Osteocyte (in vitro differentiated cells): ENCODE data around the gene SERINC5. TPM values are rescaled to one million over a fixed set of nuclear protein-coding genes. Genes with fewer than 3 reads are reported as not detected.
"Not testable (repeated sequence)": the region's sequence is repeated elsewhere in the genome, so short reads cannot be mapped to it uniquely, and the experiment has no call there.

Experiments
- DNase-seq: peaks from one replicate; pipeline ENCODE4 v3.0.0; 2021; ENCODE audit warnings: mixed read lengths; ENCODE audit not compliant: unreplicated experiment; ENCODE audit errors: extremely low spot score
- H3K27ac Mint-ChIP-seq: one replicate; pipeline ENCODE4 v1.8.0; 2021; ENCODE audit warnings: mild to moderate bottlenecking, mixed read lengths; ENCODE audit not compliant: unreplicated experiment
- H3K27me3 Mint-ChIP-seq: one replicate; pipeline ENCODE4 v1.8.0; 2021; ENCODE audit warnings: mixed read lengths; ENCODE audit not compliant: unreplicated experiment
- H3K36me3 Mint-ChIP-seq: one replicate; pipeline ENCODE4 v1.8.0; 2021; ENCODE audit warnings: mixed read lengths; ENCODE audit not compliant: unreplicated experiment
- H3K4me1 Mint-ChIP-seq: one replicate; pipeline ENCODE4 v1.8.0; 2021; ENCODE audit warnings: mixed read lengths; ENCODE audit not compliant: unreplicated experiment
- H3K4me3 Mint-ChIP-seq: one replicate; pipeline ENCODE4 v1.8.0; 2021; ENCODE audit warnings: mild to moderate bottlenecking, moderate library complexity, mixed read lengths; ENCODE audit not compliant: unreplicated experiment
- H3K9me3 Mint-ChIP-seq: one replicate; pipeline ENCODE4 v1.8.0; 2021; ENCODE audit warnings: mixed read lengths; ENCODE audit not compliant: unreplicated experiment
- CTCF ChIP-seq: fragments of 200-600 bp; sonication (generic); IDR thresholded peaks from 2 replicates; pipeline ENCODE4 v1.5.0; 2021; ENCODE audit warnings: antibody characterized with exemption, mild to moderate bottlenecking, moderate library complexity
- total RNA-seq: library from RNA; stranded (reverse); gene quantifications from 2 replicates; pipeline ENCODE4 v1.2.1, GENCODE V29; 2021

Gene SERINC5
- total RNA-seq, 1 donor from 2014 or later = 43.2 TPM

GRCh38 chr5:80207832-80208231, 48.0 kb downstream of the SERINC5 start:
- no peak for DNase-seq
- Mint-ChIP-seq H3K36me3 (peaks cover 3% of the 10 kb centered on the region), H3K4me3 (no peak overlapping the region), H3K4me1 (peaks cover 2% of the 10 kb centered on the region), H3K9me3 (no peaks in the 10 kb centered on the region), H3K27me3 (no peaks in the 10 kb centered on the region), H3K27ac (no peak overlapping the region)
- no peak for TF ChIP-seq CTCF

GRCh38 chr5:80206282-80206681, 49.6 kb downstream of the SERINC5 start:
- TF ChIP-seq CTCF = no peak
- Mint-ChIP-seq H3K27ac (no peak overlapping the region), H3K4me3 (no peak overlapping the region), H3K4me1 (peaks cover 2% of the 10 kb centered on the region), H3K36me3 (peaks cover 15% of the 10 kb centered on the region), H3K9me3 (no peaks in the 10 kb centered on the region), H3K27me3 (no peaks in the 10 kb centered on the region)
- DNase-seq = no peak

- Mint-ChIP-seq H3K36me3 (peaks cover 19% of the 10 kb centered on the region), H3K4me3 (no peak overlapping the region), H3K9me3 (no peaks in the 10 kb centered on the region), H3K27ac (no peak overlapping the region), H3K4me1 (peaks cover 2% of the 10 kb centered on the region), H3K27me3 (no peaks in the 10 kb centered on the region)
- TF ChIP-seq CTCF = no peak
- no peak for DNase-seq
Observed at GRCh38 chr5:80205846-80206245, 50.0 kb downstream of the SERINC5 start.

- peaks cover 18% of the 10 kb centered on the region for H3K36me3 Mint-ChIP-seq
- TF ChIP-seq CTCF = no peak
- H3K27ac Mint-ChIP-seq = no peak overlapping the region
- H3K27me3 Mint-ChIP-seq = no peaks in the 10 kb centered on the region
- no peaks in the 10 kb centered on the region for H3K9me3 Mint-ChIP-seq
- H3K4me3 Mint-ChIP-seq = no peak overlapping the region
- DNase-seq = no peak
- H3K4me1 Mint-ChIP-seq = no peaks in the 10 kb centered on the region
Observed at GRCh38 chr5:80204808-80205614, 50.8 kb downstream of the SERINC5 start.

GRCh38 chr5:80201763-80202162, 54.1 kb downstream of the SERINC5 start:
- peaks cover 21% of the 10 kb centered on the region for H3K36me3 Mint-ChIP-seq
- DNase-seq, H3K4me3 Mint-ChIP-seq, H3K27me3 Mint-ChIP-seq, H3K4me1 Mint-ChIP-seq, H3K27ac Mint-ChIP-seq, H3K9me3 Mint-ChIP-seq: not testable (repeated sequence)
